Measurements from ENCODE around the gene CACNA1I.

DNA sequence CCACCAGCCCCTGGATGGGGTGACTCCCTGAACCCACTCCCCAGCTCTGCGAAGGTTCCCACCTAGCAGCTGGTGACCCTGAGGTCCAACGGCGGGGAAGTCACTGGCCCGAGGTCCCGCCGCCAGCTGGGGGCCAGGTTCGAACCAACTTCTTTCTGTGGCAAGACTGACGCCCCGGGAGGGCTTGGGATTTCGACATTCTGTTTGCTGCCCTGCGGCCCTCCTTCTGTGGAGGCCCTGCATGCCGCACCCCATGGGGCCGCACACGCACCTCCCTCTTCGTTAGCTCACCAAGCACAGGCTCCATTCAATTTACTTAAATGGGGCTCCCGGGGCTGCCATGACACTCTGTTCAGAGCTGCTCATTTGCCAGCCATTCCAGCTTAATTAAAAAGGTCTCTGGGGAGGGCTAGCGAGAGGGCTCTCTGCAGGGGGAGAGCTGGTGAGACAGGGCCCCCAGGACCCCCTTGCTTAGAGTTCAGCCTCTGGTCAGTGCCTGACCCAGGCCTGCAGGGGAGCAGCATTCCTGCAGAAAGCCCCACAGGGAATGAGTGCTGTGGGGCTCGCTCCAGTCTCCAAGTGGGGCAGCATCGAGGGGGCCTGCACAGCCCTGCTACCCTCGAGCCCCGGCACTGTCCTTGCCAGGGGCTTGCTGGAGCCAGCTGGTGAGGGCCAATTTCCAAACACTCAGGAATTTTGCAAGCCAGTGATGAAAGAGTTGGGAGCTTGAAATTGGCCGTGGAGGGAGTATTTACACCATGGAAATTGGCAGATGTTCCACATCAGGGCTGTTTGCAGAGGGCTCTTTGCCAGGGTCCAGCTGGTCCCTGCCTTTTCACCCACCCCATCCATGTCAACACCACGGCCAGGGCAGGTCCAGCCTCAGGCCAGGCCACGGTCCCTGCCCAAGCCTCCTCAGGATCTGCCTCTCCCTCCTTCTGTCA lies 80.8 kb downstream of the CACNA1I start:
- TF ChIP-seq CTCF (IDR thresholded peaks at IDR 0.05) (no peak), POLR2A (IDR thresholded peaks at IDR 0.05) (no peak)
